OCI-LY7 (cell line): ENCODE measurements around the gene GPRIN2.
"Not testable (repeated sequence)": the region's sequence is repeated elsewhere in the genome, so short reads cannot be mapped to it uniquely, and the experiment has no call there.

Source experiments
- CTCF ChIP-seq: fragments of 200-600 bp; sonication (generic); conservative IDR thresholded peaks from 2 replicates; pipeline ENCODE4 v1.5.1; 2014; ENCODE audit warnings: mild to moderate bottlenecking, antibody characterized with exemption, low read length, moderate library complexity, mixed read lengths
- EZH2phosphoT487 ChIP-seq: fragments of 200-600 bp; sonication (generic); IDR thresholded peaks from 2 replicates; pipeline ENCODE4 v1.6.1; 2018; ENCODE audit warnings: low read depth, borderline replicate concordance, mild to moderate bottlenecking, mixed run types, antibody characterized with exemption, low read length, moderate library complexity, mixed read lengths

DNA sequence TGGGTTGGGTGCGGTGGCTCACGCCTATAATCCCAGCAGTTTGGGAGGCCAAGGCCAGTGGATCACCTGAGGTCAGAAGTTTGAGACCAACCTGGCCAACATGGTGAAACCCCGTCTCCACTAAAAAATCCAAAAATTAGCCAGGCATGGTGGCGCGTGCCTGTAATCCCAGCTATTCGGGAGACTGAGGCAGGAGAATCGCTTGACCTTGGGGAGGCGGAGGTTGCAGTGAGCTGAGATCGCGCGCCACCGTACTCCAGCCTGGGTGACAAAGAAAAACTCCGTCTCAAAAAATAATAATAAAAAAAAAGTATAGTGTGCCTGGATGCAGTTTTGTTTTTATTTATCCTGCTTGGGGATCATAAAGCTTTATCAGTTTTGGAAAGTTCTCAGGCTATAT lies 36.8 kb upstream of the GPRIN2 start:
- TF ChIP-seq CTCF, EZH2phosphoT487: not testable (repeated sequence)
